NCI-H2227 (cell line): ENCODE measurements around the gene SYDE1.
"Not testable (repeated sequence)": the region's sequence is repeated elsewhere in the genome, so short reads cannot be mapped to it uniquely, and the experiment has no call there.

ENCODE experiments used
- DNase-seq: peaks from one replicate; lab custom pipeline; 2025; ENCODE audit not compliant: unreplicated experiment; lab: John Stamatoyannopoulos, UW

SYDE1 gene

GRCh38 chr19:15107061-15108010 lies at the start of gene SYDE1:
TSS of gene SYDE1 (plus strand) at chr19:15107401. CDS start at chr19:15107434, 33 bp downstream.
- DNase-seq: no peak

GRCh38 chr19:15062036-15062435 lies 45.2 kb upstream of the SYDE1 start:
- no peak for DNase-seq

GRCh38 chr19:15070386-15070785 lies 36.8 kb upstream of the SYDE1 start:
- not testable (repeated sequence) for DNase-seq

- no peak for DNase-seq
These were observed 34.1 kb upstream of the SYDE1 start for GRCh38 chr19:15072930-15073647.

- DNase-seq: no peak
These were observed 32.8 kb upstream of the SYDE1 start for GRCh38 chr19:15074371-15074770.

- no peak for DNase-seq
These were observed 31.4 kb upstream of the SYDE1 start for GRCh38 chr19:15075806-15076205.

- not testable (repeated sequence) for DNase-seq
These were observed 27.2 kb upstream of the SYDE1 start for GRCh38 chr19:15080002-15080401.

GRCh38 chr19:15081911-15082310 lies 25.3 kb upstream of the SYDE1 start, which contains the start of gene OR1I1:
TSS of gene OR1I1 (plus strand) at chr19:15082211. CDS start at chr19:15087066, 4,855 bp downstream.
- no peak for DNase-seq

- DNase-seq: no peak
These were observed 20.0 kb upstream of the SYDE1 start for GRCh38 chr19:15087182-15087581.

- peak; percentile 65 for DNase-seq
These were observed 15.1 kb upstream of the SYDE1 start for GRCh38 chr19:15091918-15092753.

GRCh38 chr19:15093001-15093400 lies 14.2 kb upstream of the SYDE1 start:
- DNase-seq: no peak

GRCh38 chr19:15096223-15096622 lies 11.0 kb upstream of the SYDE1 start:
- no peak for DNase-seq

GRCh38 chr19:15097980-15098379 lies 9.2 kb upstream of the SYDE1 start:
- not testable (repeated sequence) for DNase-seq

- no peak for DNase-seq
These were observed 8.7 kb upstream of the SYDE1 start for GRCh38 chr19:15098460-15098859.

GRCh38 chr19:15099017-15099582 lies 8.1 kb upstream of the SYDE1 start:
- no peak for DNase-seq

GRCh38 chr19:15101479-15102082 lies 5.6 kb upstream of the SYDE1 start:
- DNase-seq: no peak

- DNase-seq: no peak
These were observed 3.2 kb upstream of the SYDE1 start for GRCh38 chr19:15104003-15104402.

GRCh38 chr19:15104411-15104810 lies 2.8 kb upstream of the SYDE1 start:
- DNase-seq: no peak

- no peak for DNase-seq
These were observed 2.2 kb upstream of the SYDE1 start for GRCh38 chr19:15105044-15105443.

GRCh38 chr19:15108145-15108844 lies 1.1 kb downstream of the SYDE1 start:
- DNase-seq: no peak
